Choroid plexus epithelial cell (primary cell): ENCODE measurements around the gene FRZB.

Source experiments
- DNase-seq: peaks from one replicate; pipeline ENCODE4 v3.0.0-alpha.2; 2010; ENCODE audit warnings: low read depth
- H3K4me3 ChIP-seq: 2 replicates; pipeline ENCODE4 v1.5.1; 2011; ENCODE audit warnings: low read depth, mild to moderate bottlenecking, control low read depth, low read length, moderate library complexity
- CTCF ChIP-seq: conservative IDR thresholded peaks from 2 replicates; pipeline ENCODE4 v1.5.1; 2011; ENCODE audit warnings: low read depth, mild to moderate bottlenecking, control low read depth, inconsistent platforms, low read length, moderate library complexity

Gene FRZB

GRCh38 chr2:182807319-182807718 is 59.1 kb downstream of the FRZB start:
- no peak overlapping the region for H3K4me3 ChIP-seq
- DNase-seq, result no peak
- TF ChIP-seq CTCF, result no peak

DNA sequence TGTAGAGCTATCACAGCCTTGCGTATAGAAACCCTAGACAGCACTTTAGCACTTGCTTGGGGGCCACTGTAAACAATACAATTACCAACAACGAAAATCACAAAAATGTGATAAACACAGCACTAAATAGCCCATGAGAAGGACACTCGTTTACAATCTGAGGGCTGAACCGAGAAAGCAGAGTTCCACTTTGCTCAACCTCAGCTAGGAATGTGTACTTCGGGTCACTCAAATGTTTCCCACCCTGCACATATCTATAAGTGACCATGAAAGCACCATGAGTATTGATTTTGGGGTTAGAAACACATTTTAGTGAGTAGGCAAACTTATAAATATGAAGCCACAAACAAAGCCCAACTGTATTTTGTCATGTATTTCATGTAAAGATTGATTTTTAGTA is 62.3 kb downstream of the FRZB start:
- DNase-seq, result no peak
- no peak overlapping the region for H3K4me3 ChIP-seq
- TF ChIP-seq CTCF, result no peak

DNA sequence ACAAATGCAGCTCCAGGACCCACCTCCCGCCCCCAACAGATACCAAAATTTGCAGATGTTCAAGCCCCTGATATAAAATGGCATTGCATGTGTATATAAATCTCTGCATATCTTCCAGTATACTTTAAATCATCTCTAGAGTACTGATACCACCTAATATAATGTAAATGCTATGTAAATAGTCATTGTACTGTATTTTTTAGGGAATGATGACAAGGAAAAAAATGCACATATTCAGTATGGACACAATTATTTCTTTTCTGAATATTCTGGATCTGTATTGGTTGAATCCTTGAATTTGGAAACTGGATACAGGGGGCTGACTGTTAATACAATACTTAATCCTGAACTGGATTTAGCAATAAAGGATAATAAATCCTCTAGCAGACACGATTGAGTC is 67.7 kb downstream of the FRZB start:
- no peak overlapping the region for H3K4me3 ChIP-seq
- no peak for DNase-seq
- TF ChIP-seq CTCF, result no peak

- no peak for DNase-seq
- H3K4me3 ChIP-seq, result no peak overlapping the region
- TF ChIP-seq CTCF, result no peak
Measured at GRCh38 chr2:182792441-182792840, 74.0 kb downstream of the FRZB start.

- peak; percentile 82 for DNase-seq
- no peak overlapping the region for H3K4me3 ChIP-seq
- peak; percentile 60 for TF ChIP-seq CTCF
Measured at GRCh38 chr2:182784777-182785176, 81.7 kb downstream of the FRZB start.

GRCh38 chr2:182784058-182784706 is 82.3 kb downstream of the FRZB start:
- DNase-seq, result no peak
- no peak for TF ChIP-seq CTCF

More at GRCh38 chr2:182784058-182784706, 82.3 kb downstream of the FRZB start:
- H3K4me3 ChIP-seq, result no peak overlapping the region
